NOMO-1 treated with DMSO at 0.1 percent for 48 hours (cell line): ENCODE measurements around the gene KDF1.
"Not testable (repeated sequence)": the region's sequence is repeated elsewhere in the genome, so short reads cannot be mapped to it uniquely, and the experiment has no call there.

Experiments used
- DNase-seq: peaks from one replicate; lab custom pipeline; 2025; ENCODE audit not compliant: unreplicated experiment; lab: John Stamatoyannopoulos, UW

KDF1 gene

GRCh38 chr1:26994020-26994786 lies 33.9 kb upstream of the KDF1 start:
- DNase-seq, result no peak

- no peak for DNase-seq
These were observed 33.2 kb upstream of the KDF1 start, which contains the start of gene TRNP1 for GRCh38 chr1:26993237-26994019. TSS of gene TRNP1 (plus strand) at chr1:26993692. CDS start at chr1:26993787, 95 bp downstream.

GRCh38 chr1:26991310-26992116 lies 31.2 kb upstream of the KDF1 start:
- no peak for DNase-seq

GRCh38 chr1:26989403-26990109 lies 29.3 kb upstream of the KDF1 start:
- DNase-seq, result not testable (repeated sequence)

- no peak for DNase-seq
These were observed 26.4 kb upstream of the KDF1 start for GRCh38 chr1:26986658-26987057.

- no peak for DNase-seq
These were observed 24.0 kb upstream of the KDF1 start for GRCh38 chr1:26984291-26984690.

GRCh38 chr1:26983863-26984262 lies 23.6 kb upstream of the KDF1 start:
- DNase-seq, result no peak

- DNase-seq, result no peak
These were observed 21.0 kb upstream of the KDF1 start for GRCh38 chr1:26981146-26981846.

GRCh38 chr1:26978901-26979300 lies 18.6 kb upstream of the KDF1 start:
- DNase-seq, result no peak

GRCh38 chr1:26976621-26977510 lies 16.6 kb upstream of the KDF1 start:
- no peak for DNase-seq

GRCh38 chr1:26972821-26973220 lies 12.6 kb upstream of the KDF1 start:
- DNase-seq, result no peak

- DNase-seq, result no peak
These were observed 12.1 kb upstream of the KDF1 start for GRCh38 chr1:26972390-26972789.

GRCh38 chr1:26971590-26971989 lies 11.3 kb upstream of the KDF1 start:
- DNase-seq, result no peak

- DNase-seq, result no peak
These were observed 10.5 kb upstream of the KDF1 start for GRCh38 chr1:26970810-26971209.

- DNase-seq, result no peak
These were observed 5.4 kb upstream of the KDF1 start for GRCh38 chr1:26965628-26966027.

- DNase-seq, result no peak
These were observed 4.9 kb upstream of the KDF1 start for GRCh38 chr1:26965213-26965612.

- no peak for DNase-seq
These were observed 1.6 kb upstream of the KDF1 start for GRCh38 chr1:26961826-26962225.

- DNase-seq, result no peak
These were observed 328 bp upstream of the KDF1 start for GRCh38 chr1:26960625-26960966.

- no peak for DNase-seq
These were observed 998 bp downstream of the KDF1 start for GRCh38 chr1:26959270-26959669.
